ENCODE data around the gene POU2F3. TPM values are rescaled to one million over a fixed set of nuclear protein-coding genes. Genes with fewer than 3 reads are reported as not detected.
"Not testable (repeated sequence)": the region's sequence is repeated elsewhere in the genome, so short reads cannot be mapped to it uniquely, and the experiment has no call there.

Gene POU2F3
- polyA plus RNA-seq, 3 donors from 2014 or later: not detected

DNA sequence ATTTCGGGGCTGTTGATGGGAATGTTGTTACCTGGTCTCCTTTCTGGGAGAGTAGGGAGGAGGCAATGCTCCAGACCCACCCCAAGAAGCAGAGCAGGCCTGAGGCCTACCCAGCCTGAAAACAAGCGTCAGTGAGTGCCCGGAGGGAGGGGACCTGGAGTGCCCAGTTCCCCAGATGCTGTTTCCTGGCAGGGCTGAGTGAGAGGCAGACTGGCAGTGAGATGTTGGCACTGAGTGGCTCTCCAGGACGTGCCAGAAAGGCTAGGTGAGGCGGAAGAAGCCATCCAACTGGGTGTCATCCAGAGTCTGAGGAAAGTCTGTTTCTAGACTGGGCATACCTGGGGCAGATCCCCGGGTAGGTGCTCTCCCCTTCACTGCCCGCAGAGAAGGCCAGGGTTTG is 1.3 kb downstream of the POU2F3 start:
- H3K9me3 Mint-ChIP-seq: peaks cover 0 to 1% (median 0%) of the 10 kb centered on the region in 6 donors
- H3K36me3 Mint-ChIP-seq: no peaks in the 10 kb centered on the region
- no peak for DNase-seq
- H3K4me3 Mint-ChIP-seq: no peak overlapping the region
- H3K27ac Mint-ChIP-seq: no peak overlapping the region
- no peaks in the 10 kb centered on the region for H3K4me1 Mint-ChIP-seq
- peaks cover 9 to 20% (median 15%) of the 10 kb centered on the region in 3 donors for H3K27me3 Mint-ChIP-seq (ENCODE audit: low read depth in 3 of 3)

DNA sequence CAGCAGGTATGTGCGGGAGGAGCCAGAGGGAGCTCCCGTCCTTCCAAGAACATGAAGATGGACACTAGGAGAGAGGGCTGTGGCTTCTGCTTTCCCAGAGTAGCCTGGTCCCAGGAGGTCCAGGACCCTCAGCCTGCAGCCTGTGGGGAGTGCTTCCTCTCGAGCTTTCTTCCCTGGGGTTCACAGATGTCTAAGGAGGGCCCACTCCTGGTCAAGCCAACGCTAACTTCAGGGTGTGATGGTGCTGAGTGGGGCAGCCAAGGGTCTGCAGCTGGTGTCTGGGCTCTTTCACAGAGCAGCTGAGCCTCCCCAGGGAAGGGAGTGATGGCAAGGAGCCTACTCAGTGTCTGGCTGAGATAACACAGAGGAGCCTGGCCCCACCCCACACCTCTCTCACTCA is 3.3 kb downstream of the POU2F3 start:
- no peak for DNase-seq
- no peak overlapping the region for H3K27ac Mint-ChIP-seq
- H3K9me3 Mint-ChIP-seq: peaks cover 0 to 1% (median 0%) of the 10 kb centered on the region in 6 donors
- peaks cover 7 to 22% (median 9%) of the 10 kb centered on the region in 3 donors for H3K27me3 Mint-ChIP-seq (ENCODE audit: low read depth in 3 of 3)
- no peaks in the 10 kb centered on the region for H3K4me1 Mint-ChIP-seq
- H3K4me3 Mint-ChIP-seq: no peak overlapping the region
- H3K36me3 Mint-ChIP-seq: no peaks in the 10 kb centered on the region

DNA sequence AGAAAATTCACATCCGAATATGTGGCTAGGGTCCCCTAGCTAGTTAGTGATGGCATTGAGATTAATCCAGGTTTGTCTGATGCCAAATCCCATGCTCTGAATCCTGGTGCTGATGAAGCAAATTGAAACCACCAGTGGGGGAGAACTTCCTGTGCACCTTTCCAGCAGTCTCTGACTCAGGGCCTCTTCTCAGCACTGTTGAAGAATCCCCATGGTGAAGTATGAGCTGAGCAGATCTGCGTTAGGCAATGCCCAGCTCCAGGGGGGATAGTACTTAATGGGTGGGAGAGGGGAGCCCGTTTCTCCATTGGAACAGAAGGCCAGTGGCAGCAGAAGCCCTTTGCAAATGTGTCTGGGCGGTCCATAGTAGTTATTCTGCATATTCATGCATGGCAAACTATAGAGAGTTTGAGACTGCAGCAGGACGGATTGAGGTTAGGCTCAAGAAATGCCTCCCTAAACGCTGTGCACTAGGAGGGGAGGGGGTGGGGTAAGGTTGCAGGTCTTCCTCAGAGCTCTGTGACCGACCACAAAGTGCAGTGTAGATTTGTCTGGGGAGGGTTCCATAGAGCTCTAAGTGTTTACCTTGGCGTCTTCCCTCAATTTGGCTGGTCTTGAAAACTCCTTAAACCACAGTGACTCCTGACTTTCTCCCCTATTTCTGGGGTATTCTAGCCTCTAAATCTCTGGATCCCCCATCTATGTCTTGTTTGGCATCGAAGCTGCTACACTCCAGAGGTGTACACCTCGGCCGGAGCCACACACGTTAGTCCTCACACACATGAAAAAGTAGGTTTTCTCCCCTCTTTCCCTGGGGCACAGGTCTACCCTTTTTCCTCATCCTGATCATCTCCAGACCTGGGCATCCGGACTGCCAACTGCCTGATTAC is 4.8 kb downstream of the POU2F3 start:
- H3K4me1 Mint-ChIP-seq: no peaks in the 10 kb centered on the region
- H3K9me3 Mint-ChIP-seq: peaks cover 0 to 1% (median 0%) of the 10 kb centered on the region in 6 donors
- H3K4me3 Mint-ChIP-seq: no peak overlapping the region
- no peak overlapping the region for H3K27ac Mint-ChIP-seq
- no peak for DNase-seq
- no peaks in the 10 kb centered on the region for H3K36me3 Mint-ChIP-seq
- H3K27me3 Mint-ChIP-seq (ENCODE audit: low read depth in 3 of 3): peaks cover 7 to 26% (median 8%) of the 10 kb centered on the region in 3 donors

DNA sequence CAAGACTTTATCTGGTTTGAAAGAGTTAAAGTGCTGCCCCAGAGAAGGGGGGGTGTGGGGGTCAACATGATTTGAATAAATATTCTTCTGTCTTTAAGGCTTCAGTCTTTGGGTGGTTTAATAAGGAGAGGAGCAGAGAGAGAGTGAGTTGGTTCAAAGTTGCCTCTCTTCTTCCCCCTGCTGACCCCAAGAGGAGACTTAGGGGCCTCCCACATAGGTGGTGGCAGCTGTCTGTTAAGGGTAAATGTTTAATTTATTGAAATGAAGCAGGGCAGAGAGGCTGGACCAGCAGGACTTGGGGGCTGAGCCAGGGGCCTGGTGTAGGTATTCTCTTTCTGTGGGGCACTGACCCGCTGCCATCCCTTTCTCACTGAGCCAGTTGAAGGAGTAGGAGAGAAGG is 5.5 kb downstream of the POU2F3 start:
- no peaks in the 10 kb centered on the region for H3K4me1 Mint-ChIP-seq
- peaks cover 0 to 1% (median 0%) of the 10 kb centered on the region in 6 donors for H3K9me3 Mint-ChIP-seq
- H3K36me3 Mint-ChIP-seq: no peaks in the 10 kb centered on the region
- no peak overlapping the region for H3K4me3 Mint-ChIP-seq
- peaks cover 6 to 33% (median 10%) of the 10 kb centered on the region in 3 donors for H3K27me3 Mint-ChIP-seq (ENCODE audit: low read depth in 3 of 3)
- no peak overlapping the region for H3K27ac Mint-ChIP-seq
- DNase-seq: no peak

DNA sequence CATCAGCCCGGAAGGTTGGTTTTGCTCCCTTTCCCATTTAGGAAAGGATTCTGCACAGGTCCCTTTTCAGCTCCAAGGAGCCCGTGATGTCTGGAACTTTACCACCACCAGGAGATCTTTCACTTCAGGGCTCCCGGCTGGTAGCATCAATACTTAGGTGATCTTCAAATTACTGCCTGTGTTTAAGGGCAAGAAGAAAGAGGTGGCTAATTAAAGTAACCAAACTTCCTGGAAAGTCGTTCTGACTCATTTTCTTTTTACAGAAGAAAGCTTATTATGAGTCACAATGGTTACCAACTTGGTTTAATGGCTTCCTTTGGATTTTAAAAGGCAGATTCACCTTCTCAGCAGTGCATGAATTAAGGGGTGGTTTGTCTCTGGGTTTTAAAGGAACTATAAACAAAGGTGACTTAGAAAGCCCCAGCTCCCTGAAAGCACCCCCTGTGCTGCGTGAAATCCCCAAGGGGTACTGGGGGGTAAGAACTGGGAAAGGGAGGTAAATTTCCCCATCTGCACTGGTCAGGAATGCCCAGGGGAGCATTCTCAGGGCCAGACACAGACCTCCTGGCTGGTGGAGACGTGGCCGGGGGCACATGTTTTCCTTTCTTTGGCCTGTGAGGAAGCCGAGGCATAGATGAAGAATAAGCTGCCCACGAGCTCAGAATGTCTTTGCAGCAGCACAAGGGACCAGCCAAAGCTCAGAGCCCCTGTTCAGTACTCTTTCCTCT is 8.8 kb downstream of the POU2F3 start:
- Mint-ChIP-seq H3K27ac (no peak overlapping the region), H3K27me3 (ENCODE audit: low read depth in 3 of 3) (peaks cover 4 to 34% (median 5%) of the 10 kb centered on the region in 3 donors), H3K9me3 (no peaks in the 10 kb centered on the region), H3K4me3 (no peak overlapping the region), H3K4me1 (no peaks in the 10 kb centered on the region), H3K36me3 (no peaks in the 10 kb centered on the region)
- no peak for DNase-seq

DNA sequence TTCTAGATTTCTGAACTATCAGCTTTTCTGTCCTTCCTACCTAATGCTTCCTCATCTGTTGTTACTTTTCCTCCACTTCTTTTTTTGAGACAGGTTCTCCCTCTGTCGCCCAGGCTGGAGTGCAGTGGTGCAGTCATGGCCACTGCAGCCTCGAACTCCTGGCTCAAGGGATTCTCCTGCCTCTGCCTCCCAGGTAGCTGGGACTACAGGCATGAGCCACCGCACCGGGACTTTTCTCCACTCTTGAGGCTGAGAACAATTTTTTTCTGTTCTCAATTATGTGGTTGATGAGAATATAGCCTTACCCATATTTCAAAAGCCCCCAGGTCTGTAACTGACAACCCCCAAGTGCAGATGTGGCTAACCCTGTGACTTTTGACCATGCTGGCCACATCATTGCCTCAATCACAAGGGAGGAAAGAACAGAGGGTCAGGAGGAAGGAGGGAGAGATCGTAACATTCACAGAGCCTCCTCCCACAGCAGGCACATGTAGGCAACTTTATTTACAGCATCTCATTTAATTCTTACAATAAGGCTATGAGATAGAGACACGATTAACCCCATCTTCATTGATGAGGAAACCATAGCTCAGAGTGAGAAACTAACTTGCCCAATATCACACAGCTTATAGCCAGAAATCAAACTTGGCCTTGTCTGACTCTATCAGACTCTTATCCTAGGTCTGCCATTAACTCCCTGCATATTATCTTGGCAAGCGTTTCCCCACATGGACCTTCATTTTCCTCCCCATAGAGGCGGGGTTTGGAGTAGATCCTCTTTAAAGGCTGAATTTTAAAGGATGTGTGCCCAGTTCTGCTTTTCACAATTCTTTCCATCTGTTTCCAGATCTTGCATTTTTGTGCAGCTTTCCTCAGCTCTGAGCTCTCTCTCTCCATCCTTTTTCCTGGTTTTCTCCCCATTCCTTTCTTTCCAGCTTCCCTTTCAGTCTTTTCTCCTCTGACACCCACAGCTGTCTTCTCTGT is 9.6 kb downstream of the POU2F3 start:
- Mint-ChIP-seq H3K36me3 (no peaks in the 10 kb centered on the region), H3K4me1 (no peaks in the 10 kb centered on the region), H3K27ac (no peak overlapping the region), H3K9me3 (no peaks in the 10 kb centered on the region), H3K27me3 (ENCODE audit: low read depth in 3 of 3) (peaks cover 5 to 38% (median 5%) of the 10 kb centered on the region in 3 donors), H3K4me3 (no peak overlapping the region)
- no peak for DNase-seq

DNA sequence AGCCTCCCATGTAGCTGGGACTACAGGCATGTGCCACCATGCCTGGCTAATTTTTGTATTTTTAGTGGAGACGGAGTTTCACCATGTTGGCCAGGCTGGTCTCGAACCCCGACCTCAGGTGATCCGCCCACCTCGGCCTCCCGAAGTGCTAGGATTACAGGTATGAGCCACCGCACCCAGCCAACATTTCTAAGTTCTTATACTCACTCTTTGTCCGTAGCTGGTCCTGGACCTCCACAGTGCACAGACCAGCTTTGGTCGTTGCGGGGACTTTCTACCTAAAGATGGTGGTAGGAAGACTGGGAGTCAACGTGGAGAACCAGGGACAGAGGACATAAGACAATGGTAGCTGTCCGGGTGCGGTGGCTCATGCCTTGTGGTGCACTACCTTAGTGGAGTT is 13.4 kb downstream of the POU2F3 start:
- H3K27me3 Mint-ChIP-seq (ENCODE audit: low read depth in 3 of 3): peaks cover 7 to 31% (median 12%) of the 10 kb centered on the region in 3 donors
- H3K27ac Mint-ChIP-seq, H3K36me3 Mint-ChIP-seq, DNase-seq, H3K4me3 Mint-ChIP-seq, H3K4me1 Mint-ChIP-seq, H3K9me3 Mint-ChIP-seq: not testable (repeated sequence)

DNA sequence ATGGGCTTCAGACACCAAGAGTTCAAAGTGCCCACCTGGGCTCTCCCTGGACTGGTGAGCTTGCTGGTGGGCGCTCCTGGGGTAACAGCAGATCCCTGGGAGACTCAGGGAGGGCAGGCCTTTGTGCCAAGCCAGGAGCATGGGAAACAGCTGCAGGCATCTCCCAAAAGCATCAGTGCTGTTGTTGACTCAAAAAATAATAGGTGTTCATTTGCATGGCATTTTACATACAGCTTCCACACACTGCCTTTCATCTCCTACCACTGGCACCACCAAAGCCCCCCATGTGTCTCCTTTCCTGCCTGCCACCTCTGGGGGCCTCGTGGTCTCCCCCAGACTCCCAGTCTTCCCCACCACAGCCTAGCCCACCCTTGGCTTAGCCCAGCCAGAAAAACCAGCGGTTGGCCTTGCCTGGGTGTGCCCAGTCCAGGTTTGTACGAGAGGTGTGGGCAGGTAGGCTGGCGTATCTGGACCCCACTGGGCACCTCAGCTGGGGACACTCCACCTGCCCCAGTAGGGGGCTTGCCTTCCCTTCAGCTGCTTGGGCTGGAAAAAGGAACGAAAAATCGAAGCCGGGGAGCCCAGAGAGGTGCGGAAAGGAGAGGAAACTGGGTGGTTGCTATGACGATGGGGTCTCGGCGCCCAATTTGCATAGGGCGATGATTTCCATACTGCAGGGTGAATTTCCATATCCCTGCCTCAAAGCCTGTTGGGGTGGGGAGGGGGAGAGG is 15.0 kb downstream of the POU2F3 start:
- no peaks in the 10 kb centered on the region for H3K36me3 Mint-ChIP-seq
- no peaks in the 10 kb centered on the region for H3K9me3 Mint-ChIP-seq
- H3K27ac Mint-ChIP-seq: no peak overlapping the region
- no peak overlapping the region for H3K4me3 Mint-ChIP-seq
- H3K27me3 Mint-ChIP-seq (ENCODE audit: low read depth in 3 of 3): peaks cover 3 to 24% (median 12%) of the 10 kb centered on the region in 3 donors
- DNase-seq: no peak
- no peaks in the 10 kb centered on the region for H3K4me1 Mint-ChIP-seq

DNA sequence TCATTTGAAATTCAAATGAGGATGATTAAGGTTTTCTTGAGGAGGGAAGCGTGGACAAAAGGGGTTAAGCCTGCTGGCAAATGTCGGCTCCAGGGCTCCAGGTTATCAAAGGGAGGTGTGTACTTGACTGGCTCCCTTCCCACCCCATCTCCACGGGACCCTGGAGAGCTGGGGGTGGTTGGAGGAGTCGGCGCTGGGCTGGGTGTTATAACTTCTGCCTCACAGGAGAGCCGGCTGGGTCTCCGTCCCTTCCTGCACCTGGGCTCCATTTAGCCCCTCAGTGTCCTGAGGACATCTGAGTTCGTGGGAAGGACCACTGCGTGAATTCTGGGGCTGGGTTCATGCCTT is 15.6 kb downstream of the POU2F3 start:
- H3K27me3 Mint-ChIP-seq (ENCODE audit: low read depth in 3 of 3): peaks cover 2 to 19% (median 13%) of the 10 kb centered on the region in 3 donors
- H3K36me3 Mint-ChIP-seq: no peaks in the 10 kb centered on the region
- no peak overlapping the region for H3K4me3 Mint-ChIP-seq
- no peak for DNase-seq
- H3K4me1 Mint-ChIP-seq: no peaks in the 10 kb centered on the region
- no peaks in the 10 kb centered on the region for H3K9me3 Mint-ChIP-seq
- no peak overlapping the region for H3K27ac Mint-ChIP-seq

DNA sequence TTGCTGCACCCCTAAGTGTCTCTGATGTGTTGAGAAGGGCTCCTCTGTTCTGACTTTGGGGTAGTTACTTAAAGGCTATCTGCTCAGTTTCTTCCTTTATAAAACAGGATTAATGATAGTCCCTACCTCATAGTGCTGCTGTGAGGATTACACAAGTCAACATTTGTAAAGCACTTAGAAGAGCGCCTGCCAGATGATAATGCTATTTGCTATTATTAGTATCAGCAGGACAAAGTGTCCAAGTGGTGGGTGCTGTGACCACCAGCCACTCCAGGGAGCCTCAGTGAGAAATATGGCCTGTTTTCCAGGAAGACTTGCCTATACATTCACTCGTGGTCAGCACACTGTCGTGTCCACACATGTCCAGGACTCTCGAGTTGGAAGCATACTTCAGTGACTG is 16.2 kb downstream of the POU2F3 start:
- H3K36me3 Mint-ChIP-seq: no peaks in the 10 kb centered on the region
- H3K9me3 Mint-ChIP-seq: no peaks in the 10 kb centered on the region
- no peak overlapping the region for H3K4me3 Mint-ChIP-seq
- no peak for DNase-seq
- no peaks in the 10 kb centered on the region for H3K4me1 Mint-ChIP-seq
- H3K27me3 Mint-ChIP-seq (ENCODE audit: low read depth in 3 of 3): peaks cover 2 to 19% (median 13%) of the 10 kb centered on the region in 3 donors
- no peak overlapping the region for H3K27ac Mint-ChIP-seq

DNA sequence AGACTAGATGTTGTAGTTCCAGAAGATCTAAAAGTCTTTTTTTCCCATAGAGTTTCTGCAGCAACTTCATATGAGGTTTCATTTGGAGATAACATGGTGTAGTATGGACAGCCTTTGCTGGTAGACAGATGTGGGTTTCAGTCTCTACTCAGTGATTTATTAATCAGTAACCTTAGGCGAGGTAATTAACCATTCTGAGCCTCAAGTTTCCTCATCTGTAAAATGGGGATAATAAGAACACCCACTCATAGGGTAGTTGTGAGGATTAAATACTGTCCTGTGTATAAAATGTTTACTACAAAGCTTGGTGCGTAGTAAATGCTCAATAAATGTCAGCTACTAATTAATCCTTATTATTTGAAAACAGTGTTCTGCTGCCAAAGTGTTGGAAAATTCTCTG is 16.8 kb downstream of the POU2F3 start:
- H3K36me3 Mint-ChIP-seq: no peaks in the 10 kb centered on the region
- peaks cover 2 to 19% (median 12%) of the 10 kb centered on the region in 3 donors for H3K27me3 Mint-ChIP-seq (ENCODE audit: low read depth in 3 of 3)
- DNase-seq: no peak
- no peak overlapping the region for H3K4me3 Mint-ChIP-seq
- H3K4me1 Mint-ChIP-seq: no peaks in the 10 kb centered on the region
- H3K9me3 Mint-ChIP-seq: no peaks in the 10 kb centered on the region
- no peak overlapping the region for H3K27ac Mint-ChIP-seq

DNA sequence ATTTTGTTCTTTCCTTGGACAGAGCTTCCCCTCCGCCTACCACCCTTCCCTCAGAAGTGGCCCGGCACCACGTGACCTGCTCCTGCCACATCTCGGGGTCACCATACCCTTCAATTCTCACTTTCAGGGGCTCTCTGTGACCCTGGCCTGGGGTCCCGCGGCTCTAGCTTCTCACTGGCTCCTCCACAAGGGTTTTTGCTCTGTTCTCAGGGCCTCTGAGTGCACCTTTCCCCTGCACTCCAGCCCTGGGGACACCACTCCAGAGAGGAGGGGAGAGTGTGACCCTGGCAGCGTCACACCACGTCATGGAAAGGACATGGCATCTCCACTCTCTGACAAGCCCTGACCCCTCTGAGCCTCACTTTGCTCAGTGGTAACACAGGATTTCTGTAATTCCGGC is 17.4 kb downstream of the POU2F3 start:
- H3K27ac Mint-ChIP-seq: no peak overlapping the region
- no peaks in the 10 kb centered on the region for H3K36me3 Mint-ChIP-seq
- peaks cover 2 to 15% (median 12%) of the 10 kb centered on the region in 3 donors for H3K27me3 Mint-ChIP-seq (ENCODE audit: low read depth in 3 of 3)
- no peak for DNase-seq
- no peaks in the 10 kb centered on the region for H3K9me3 Mint-ChIP-seq
- no peaks in the 10 kb centered on the region for H3K4me1 Mint-ChIP-seq
- H3K4me3 Mint-ChIP-seq: no peak overlapping the region

DNA sequence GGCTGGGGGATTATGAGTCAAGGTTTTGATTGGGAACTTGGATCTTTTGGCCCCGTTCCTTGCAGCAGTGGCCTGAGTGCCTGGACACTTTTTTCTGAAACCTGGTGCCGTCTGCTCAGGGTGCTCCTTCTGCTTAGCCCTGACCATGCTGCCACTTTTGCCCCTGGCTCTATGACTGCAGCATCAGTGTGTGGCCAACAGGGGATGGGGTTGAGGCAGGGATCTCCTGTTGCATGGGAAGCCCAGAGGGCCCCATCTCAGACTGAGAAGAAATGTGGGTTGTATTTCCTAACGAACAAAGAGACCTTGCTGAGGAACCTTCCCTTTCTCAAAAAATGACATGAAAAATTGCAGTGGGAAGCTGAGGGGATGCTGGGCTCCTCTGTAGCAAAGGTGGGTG is 18.7 kb downstream of the POU2F3 start:
- Mint-ChIP-seq H3K4me3 (no peak overlapping the region), H3K27me3 (ENCODE audit: low read depth in 3 of 3) (peaks cover 2 to 12% (median 9%) of the 10 kb centered on the region in 3 donors), H3K4me1 (no peaks in the 10 kb centered on the region), H3K9me3 (no peaks in the 10 kb centered on the region), H3K27ac (no peak overlapping the region), H3K36me3 (no peaks in the 10 kb centered on the region)
- no peak for DNase-seq
